Sigmoid colon (tissue), 4 donors: Measurements from ENCODE around the gene INTS6.

ENCODE experiments used
- CTCF ChIP-seq, 4 experiments: fragments of 450-650 bp in 3 of 4; fragments of 200-600 bp in 1 of 4; IDR thresholded peaks; one replicate each; pipeline ENCODE4 v1.5.1; 2016 to 2019; ENCODE audit warnings: antibody characterized with exemption in 4 of 4, mild to moderate bottlenecking in 3 of 4, moderate library complexity in 2 of 4
- EP300 ChIP-seq, 4 donors: sonication (generic); formaldehyde crosslinking; IDR thresholded peaks; one replicate each; pipeline ENCODE4 v1.6.1; 2017; ENCODE audit warnings: antibody characterized with exemption in 4 of 4
- POLR2A ChIP-seq, 2 donors: fragments of 450-650 bp; IDR thresholded peaks; one replicate each; pipeline ENCODE4 v1.6.1; 2016; ENCODE audit warnings: antibody characterized with exemption in 2 of 2, mild to moderate bottlenecking in 2 of 2, moderate library complexity in 2 of 2
- POLR2AphosphoS5 ChIP-seq, 4 donors: sonication (generic); formaldehyde crosslinking; IDR thresholded peaks; one replicate each; pipeline ENCODE4 v1.6.1; 2017; ENCODE audit warnings: antibody characterized with exemption in 4 of 4

- TF ChIP-seq CTCF (IDR thresholded peaks at IDR 0.05) (no peak), POLR2AphosphoS5 (IDR thresholded peaks at IDR 0.05) (no peak), POLR2A (IDR thresholded peaks at IDR 0.05) (no peak), EP300 (IDR thresholded peaks at IDR 0.05) (no peak)
Observed at GRCh38 chr13:51357928-51358595, 94.8 kb downstream of the INTS6 start.
